Neuron (in vitro differentiated cells): ENCODE measurements around the gene OBSL1.

ENCODE experiments used
- H2AFZ ChIP-seq: one replicate; pipeline ENCODE4 v1.6.1; 2013; ENCODE audit warnings: low read depth, mild to moderate bottlenecking, inconsistent platforms, low read length, moderate library complexity
- H3K27me3 ChIP-seq: one replicate; pipeline ENCODE4 v1.6.1; 2013; ENCODE audit warnings: low read length; ENCODE audit not compliant: insufficient read depth
- H3K36me3 ChIP-seq: one replicate; pipeline ENCODE4 v1.6.1; 2013; ENCODE audit warnings: low read length; ENCODE audit not compliant: insufficient read depth
- H3K4me1 ChIP-seq: one replicate; pipeline ENCODE4 v1.6.1; 2013; ENCODE audit warnings: low read length; ENCODE audit not compliant: insufficient read depth
- H3K4me3 ChIP-seq: 2 replicates; pipeline ENCODE4 v1.5.1; 2013; ENCODE audit warnings: mild to moderate bottlenecking, low read length, moderate library complexity
- H3K9me3 ChIP-seq: one replicate; pipeline ENCODE4 v1.6.1; 2013; ENCODE audit warnings: low read length

Gene OBSL1

GRCh38 chr2:219501849-219502248 is 69.5 kb downstream of the OBSL1 start:
- Histone ChIP-seq H2AFZ (no peak overlapping the region), H3K4me1 (peaks cover 20% of the 10 kb centered on the region)

More at GRCh38 chr2:219501849-219502248, 69.5 kb downstream of the OBSL1 start:
- H3K36me3 ChIP-seq = peaks cover 5% of the 10 kb centered on the region
- H3K4me3 ChIP-seq = no peak overlapping the region
- peaks cover 1% of the 10 kb centered on the region for H3K9me3 ChIP-seq
- H3K27me3 ChIP-seq = no peaks in the 10 kb centered on the region
